SK-N-DZ (cell line): ENCODE data around the gene ADAMTS2.

Source experiments
- DNase-seq: peaks from one replicate; pipeline ENCODE4 v3.0.0-alpha.2; 2015; ENCODE audit warnings: low spot score

Gene ADAMTS2

GRCh38 chr5:179233909-179234562 is 111.2 kb downstream of the ADAMTS2 start:
- no peak for DNase-seq

DNA sequence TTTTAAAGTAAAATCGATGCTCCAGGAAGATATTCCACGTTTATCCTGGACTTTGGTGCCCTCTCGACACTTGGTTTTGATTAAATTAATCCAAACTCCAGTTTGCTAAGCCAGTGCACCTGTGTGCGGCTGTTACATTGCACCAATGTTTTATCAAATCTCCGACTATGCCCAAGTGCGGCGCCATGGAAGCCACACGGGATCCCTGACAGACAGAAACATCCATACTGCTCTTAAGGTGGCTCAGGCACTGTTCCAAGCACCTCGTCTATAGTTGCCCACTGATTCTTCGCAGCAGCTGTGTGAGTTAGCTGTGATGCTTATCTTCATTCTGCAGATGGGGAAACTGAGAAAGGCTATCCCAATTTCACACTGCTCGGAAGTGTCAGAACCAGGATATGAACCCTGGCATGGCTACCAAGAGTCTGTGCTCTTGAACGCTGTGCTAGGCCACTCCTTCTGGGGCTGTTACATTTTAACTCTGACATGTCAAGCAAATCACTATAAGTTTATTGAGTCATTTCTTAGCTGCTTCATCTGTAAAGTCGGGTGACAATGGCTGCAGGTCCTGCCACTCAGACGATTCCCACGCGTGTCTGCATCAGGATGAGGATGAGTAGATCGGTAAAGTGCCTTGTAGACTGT is 113.0 kb downstream of the ADAMTS2 start:
- DNase-seq, result no peak

DNA sequence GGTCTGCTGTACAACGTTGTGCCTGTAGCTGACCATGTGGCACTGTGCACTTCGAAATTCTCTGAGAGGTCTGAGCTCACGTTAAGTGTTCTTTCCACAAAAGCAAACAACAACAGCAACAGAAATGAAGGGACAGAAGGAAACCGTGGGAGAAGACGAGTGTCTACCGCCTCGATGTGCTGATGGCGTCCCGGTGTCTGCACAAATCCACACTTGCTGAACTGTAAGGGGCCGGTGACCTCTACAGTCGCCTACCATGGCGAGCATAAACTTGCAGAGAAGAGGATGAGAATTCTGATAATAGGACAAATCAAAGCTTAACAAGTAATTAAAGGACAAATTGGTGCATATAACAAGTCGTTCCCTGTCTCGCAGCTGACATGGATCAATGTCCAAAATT is 114.0 kb downstream of the ADAMTS2 start:
- DNase-seq, result no peak

DNA sequence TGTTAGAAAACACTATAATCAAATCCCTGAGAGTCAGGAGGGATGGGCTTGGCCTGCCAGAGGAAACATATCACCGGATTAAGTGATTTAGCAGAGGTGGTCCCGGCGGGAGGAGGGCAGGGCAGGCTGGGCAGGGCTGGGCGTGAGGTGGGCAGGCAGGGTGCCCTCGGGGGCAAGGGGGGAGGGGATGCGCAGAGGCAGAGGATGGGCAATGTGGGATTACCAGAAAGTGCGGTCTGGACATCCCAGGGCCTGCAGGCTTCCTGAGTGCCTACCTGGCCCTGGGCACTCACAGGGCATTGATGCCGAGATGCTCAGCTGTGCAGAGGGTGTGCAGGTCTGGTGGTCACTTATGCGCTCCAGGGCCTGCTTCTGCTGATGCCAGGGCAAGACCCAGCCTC is 115.2 kb downstream of the ADAMTS2 start:
- DNase-seq, result no peak

DNA sequence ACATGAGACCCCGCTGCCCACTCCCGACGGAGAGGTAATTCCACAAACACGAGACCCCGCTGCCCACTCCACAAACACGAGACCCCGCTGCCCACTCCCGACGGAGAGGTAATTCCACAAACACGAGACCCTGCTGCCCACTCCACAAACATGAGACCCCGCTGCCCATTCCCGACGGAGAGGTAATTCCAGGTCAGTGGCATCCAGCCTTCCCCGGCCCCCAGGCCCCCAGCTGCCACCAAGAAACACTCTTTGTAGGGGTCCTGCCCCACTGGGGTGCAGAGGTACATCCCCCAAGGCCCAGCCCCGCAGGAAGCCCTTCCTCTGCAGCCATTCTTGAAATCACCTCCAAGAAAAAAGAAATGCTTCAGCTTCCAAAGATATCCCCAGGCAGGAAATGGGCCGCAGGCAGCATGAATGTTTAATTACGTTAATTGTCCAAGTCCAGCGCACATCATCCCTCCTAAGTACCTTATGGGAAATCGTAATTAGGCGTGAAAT is 115.9 kb downstream of the ADAMTS2 start:
- no peak for DNase-seq

- DNase-seq, result no peak
Observed at GRCh38 chr5:179228341-179229121, 116.7 kb downstream of the ADAMTS2 start.

GRCh38 chr5:179227580-179228311 is 117.5 kb downstream of the ADAMTS2 start:
- no peak for DNase-seq

DNA sequence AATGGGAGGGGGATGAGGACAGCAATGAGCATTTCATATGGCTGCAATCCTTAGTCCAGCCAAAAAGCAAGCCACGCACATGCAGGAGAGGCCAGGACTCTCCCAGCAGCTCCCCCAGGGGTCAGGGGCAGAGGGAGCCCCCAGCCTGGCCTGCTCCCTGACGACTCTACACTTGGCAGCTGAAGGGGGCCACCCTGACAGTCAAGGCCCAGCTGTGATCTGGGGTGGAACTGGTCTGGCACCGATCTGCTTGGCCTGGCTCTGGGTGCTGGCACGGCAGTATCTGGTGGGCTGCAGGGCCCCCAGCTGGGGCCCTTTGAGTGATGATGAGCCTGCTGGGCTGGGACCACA is 118.1 kb downstream of the ADAMTS2 start:
- no peak for DNase-seq

- no peak for DNase-seq
Observed at GRCh38 chr5:179226696-179227095, 118.6 kb downstream of the ADAMTS2 start.

- no peak for DNase-seq
Observed at GRCh38 chr5:179225387-179225786, 119.9 kb downstream of the ADAMTS2 start.

- no peak for DNase-seq
Observed at GRCh38 chr5:179224741-179225140, 120.5 kb downstream of the ADAMTS2 start.

DNA sequence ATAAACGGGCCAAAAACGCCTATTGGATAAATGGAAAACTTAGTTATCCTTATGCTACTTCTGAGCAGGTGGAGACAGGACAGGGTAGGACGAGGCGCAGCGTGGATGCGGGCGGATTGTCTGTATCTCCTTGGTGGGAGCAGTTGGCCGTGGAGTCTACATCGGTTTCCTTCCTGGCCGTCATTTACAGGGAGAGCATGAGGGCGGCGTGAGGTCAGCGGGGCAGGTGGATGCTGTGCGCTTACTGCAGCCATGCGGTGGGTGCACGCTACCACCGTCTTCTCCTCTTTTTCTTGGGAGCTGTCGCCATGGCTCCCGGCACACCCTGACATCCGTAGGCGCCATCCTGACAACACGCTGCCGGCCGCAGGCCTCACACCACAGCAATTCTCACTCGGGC is 121.3 kb downstream of the ADAMTS2 start:
- no peak for DNase-seq

GRCh38 chr5:179223528-179223927 is 121.7 kb downstream of the ADAMTS2 start:
- no peak for DNase-seq

DNA sequence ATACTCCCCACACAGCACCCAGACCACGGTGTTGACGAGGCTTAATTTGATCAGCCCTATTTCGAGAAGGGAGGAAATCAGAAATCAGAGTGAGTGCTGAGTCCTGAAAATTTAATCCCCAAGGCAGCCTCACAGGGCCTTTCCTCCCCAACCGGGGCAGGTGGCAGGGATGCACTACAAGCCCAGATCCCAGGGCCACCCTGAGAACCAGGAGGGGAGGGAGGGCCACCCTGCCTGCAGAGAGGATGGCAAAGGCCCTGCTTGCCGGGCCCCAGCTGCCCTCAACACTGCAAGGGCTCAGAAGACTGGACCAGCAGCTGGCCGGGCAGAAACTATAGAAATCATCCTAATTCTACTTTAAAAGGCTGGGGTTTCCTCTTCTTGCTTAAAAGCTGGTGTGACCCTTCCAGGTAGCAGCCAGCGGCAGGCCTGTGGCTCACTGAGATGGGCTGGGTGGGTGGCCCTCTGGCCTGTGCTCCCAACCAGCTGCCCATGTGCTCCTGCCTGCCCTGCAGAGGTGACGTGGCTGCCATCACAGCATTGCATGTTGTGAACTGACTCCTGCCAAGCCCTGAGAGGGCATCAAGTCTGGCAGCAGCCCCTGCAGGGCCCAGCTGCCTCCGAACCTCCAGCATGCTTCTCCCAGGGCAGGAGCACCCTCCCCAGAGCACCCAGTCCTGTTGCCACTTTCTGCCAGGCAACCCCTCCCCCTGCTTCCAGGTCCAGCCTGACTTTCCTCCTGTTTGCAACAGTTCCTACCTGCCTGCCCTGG is 122.8 kb downstream of the ADAMTS2 start:
- no peak for DNase-seq

- DNase-seq, result no peak
Observed at GRCh38 chr5:179221877-179222220, 123.4 kb downstream of the ADAMTS2 start.

GRCh38 chr5:179221196-179221876 is 123.9 kb downstream of the ADAMTS2 start:
- DNase-seq, result no peak

- no peak for DNase-seq
Observed at GRCh38 chr5:179220716-179221115, 124.5 kb downstream of the ADAMTS2 start.

DNA sequence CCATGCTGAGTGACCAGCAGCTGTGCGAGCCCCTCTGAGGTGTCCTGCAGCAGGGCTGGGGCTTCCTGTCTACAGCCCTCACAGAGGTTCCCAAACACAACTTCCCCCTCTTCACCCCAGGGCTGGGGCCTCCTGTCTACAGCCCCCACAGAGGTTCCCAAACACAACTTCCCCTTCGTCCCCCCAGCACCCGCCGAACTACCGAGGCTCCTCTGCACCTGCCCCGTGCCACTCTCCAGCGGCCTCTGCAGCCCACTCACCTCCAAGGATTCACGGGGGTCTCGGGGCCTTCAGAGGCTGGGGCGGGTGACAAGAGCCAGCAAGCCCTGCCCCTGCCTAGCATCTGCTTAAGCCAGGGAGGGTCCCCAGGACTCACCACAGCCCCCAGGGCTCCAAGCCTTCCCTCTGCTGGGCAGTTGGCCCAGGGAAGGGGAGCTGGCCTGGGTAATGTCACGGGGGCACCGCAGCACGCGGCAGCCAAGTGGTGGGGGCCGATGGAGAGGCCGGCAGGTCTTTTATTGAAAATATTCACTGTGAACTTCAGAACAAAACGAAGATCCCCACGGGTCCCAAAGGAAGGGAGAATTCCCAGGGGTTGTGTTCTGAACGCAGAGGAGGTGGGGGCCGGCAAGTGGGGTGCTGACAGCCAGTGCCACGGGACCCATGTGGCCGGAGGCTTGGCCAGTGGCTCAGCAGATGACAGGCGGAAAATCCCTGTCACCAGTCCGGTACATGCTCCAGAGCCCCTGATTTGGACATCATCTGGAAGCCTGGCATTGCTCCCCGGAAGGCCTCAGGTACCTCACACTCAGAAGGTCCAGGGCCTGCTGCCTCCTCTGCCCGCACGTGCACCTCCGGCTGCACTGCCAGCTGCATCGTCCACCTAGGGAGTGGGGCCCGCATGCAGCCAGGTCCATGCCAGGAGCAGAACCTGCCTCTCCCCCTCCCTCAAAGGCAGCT is 125.3 kb downstream of the ADAMTS2 start:
- DNase-seq, result no peak

DNA sequence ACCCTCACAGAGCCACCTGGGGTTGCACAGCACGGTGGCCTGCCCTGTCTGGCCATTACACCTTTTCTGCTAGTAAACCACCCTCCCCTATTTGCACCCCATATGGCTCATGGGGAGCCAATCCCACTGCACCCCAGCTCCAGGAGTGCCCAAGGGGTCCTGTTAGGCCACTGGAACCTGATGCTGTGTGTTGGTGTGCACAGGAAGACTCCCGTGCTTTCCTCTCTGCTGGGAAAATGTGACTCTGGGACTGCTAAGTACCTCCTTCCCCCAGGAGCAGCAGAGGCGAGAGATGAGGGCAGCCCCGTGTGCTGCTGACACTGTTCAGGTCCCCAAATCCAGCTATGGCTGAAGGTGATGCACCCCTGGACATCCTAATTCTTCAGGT is 126.3 kb downstream of the ADAMTS2 start:
- no peak for DNase-seq
